Measurements from ENCODE around the gene TTC23L. TPM values are rescaled to one million over a fixed set of nuclear protein-coding genes. Genes with fewer than 3 reads are reported as not detected.

The TTC23L gene
- total RNA-seq, 1 experiment from 2014 or later, result 0.09 TPM

DNA sequence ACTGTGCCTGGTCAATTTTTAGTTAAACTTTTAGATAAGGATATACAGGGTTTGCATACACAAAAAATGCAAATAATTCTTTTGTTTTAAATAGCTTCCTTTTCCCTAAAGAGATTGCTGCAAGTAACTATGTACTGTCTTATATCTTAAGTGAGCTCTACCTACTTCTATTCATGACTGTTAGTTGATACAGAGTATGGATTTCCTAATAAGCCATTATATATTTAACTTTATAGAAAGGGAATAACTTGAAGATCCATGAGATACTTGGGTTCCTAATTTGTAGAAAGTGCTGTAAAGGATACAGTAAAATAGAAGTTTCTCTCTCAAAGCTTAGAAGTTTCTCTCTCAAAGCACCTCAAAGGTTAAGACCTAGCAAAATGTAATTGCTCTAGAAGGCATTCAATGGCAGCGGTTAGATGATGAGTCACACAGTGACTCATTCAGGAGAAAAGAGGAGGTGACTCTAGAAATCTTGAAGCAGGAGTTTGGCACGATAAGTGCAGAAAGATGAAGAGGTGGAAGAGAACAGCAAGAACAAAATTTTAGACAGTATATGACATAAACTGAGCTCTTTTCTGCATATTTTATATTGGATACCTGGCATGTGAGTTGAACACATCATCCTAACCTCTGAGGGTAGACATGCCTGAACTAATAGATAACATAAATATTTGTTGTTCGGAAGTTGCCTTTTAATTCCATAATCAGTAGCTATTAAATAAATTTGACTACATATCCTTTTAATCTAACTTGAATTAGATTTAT is 84.9 kb downstream of the TTC23L start:
- Mint-ChIP-seq H3K36me3 (ENCODE audit: insufficient read depth, unreplicated experiment) (peaks cover 86% of the 10 kb centered on the region), H3K4me3 (ENCODE audit: unreplicated experiment) (peak overlapping the region; percentile 20)
- no peak overlapping the region for H3K4me3 ChIP-seq (ENCODE audit: low read depth, low read length)

GRCh38 chr5:34924462-34924765 is 85.5 kb downstream of the TTC23L start:
- Mint-ChIP-seq H3K9me3 (ENCODE audit: unreplicated experiment) (no peaks in the 10 kb centered on the region), H3K36me3 (ENCODE audit: insufficient read depth, unreplicated experiment) (peaks cover 91% of the 10 kb centered on the region), H3K27ac (ENCODE audit: unreplicated experiment) (peak overlapping the region; percentile 36), H3K4me3 (ENCODE audit: unreplicated experiment) (no peak overlapping the region), H3K27me3 (ENCODE audit: insufficient read depth, unreplicated experiment) (no peaks in the 10 kb centered on the region), H3K4me1 (ENCODE audit: low read depth, unreplicated experiment) (peaks cover 8% of the 10 kb centered on the region)
- Histone ChIP-seq H3K36me3 (ENCODE audit: control insufficient read depth, insufficient read depth, low read length) (no peaks in the 10 kb centered on the region), H3K4me3 (ENCODE audit: low read depth, low read length) (no peak overlapping the region), H3K27me3 (replicated peaks; ENCODE audit: control insufficient read depth, insufficient read depth, low read length) (no peaks in the 10 kb centered on the region), H3K4me1 (peaks cover 19% of the 10 kb centered on the region; the same call in 1 of the 2 replicates), H3K9me3 (no peaks in the 10 kb centered on the region)
- ChIA-PET POLR2A (no interaction called here), CTCF (no interaction called here)
- BruUV-seq (replicated peaks), result no TSS peak
- intact Hi-C loops (cut with micrococcal nuclease; ENCODE audit: unreplicated experiment), result no loop called here
- no peak for TF ChIP-seq CTCF (IDR thresholded peaks at IDR 0.05; ENCODE audit: insufficient read depth in 1 of 2, low read depth in 1 of 2, low read length in 1 of 2, severe bottlenecking in 1 of 2, unreplicated experiment in 1 of 2)
- DNase-seq, result no peak

More for the DNA sequence above, 84.9 kb downstream of the TTC23L start:
- ChIA-PET POLR2A (interaction anchor here (0.6 kb wide), 1 partner anchor 473 kb away, joined by 3 read pairs; no protein-coding TSS in a partner anchor), CTCF (no interaction called here)
- Histone ChIP-seq H3K27me3 (replicated peaks; ENCODE audit: control insufficient read depth, insufficient read depth, low read length) (no peaks in the 10 kb centered on the region), H3K36me3 (ENCODE audit: control insufficient read depth, insufficient read depth, low read length) (no peaks in the 10 kb centered on the region), H3K9me3 (no peaks in the 10 kb centered on the region), H3K4me1 (peaks cover 19% of the 10 kb centered on the region; the same call in 1 of the 2 replicates)
- no TSS peak for BruUV-seq (replicated peaks)
- peak in 1 of 2 experiments; percentile 20 for DNase-seq
- H3K27me3 Mint-ChIP-seq (ENCODE audit: insufficient read depth, unreplicated experiment), result no peaks in the 10 kb centered on the region
- TF ChIP-seq CTCF (IDR thresholded peaks at IDR 0.05; ENCODE audit: insufficient read depth in 1 of 2, low read depth in 1 of 2, low read length in 1 of 2, severe bottlenecking in 1 of 2, unreplicated experiment in 1 of 2), result no peak
- H3K4me1 Mint-ChIP-seq (ENCODE audit: low read depth, unreplicated experiment), result peaks cover 8% of the 10 kb centered on the region
- H3K27ac Mint-ChIP-seq (ENCODE audit: unreplicated experiment), result peak overlapping the region; percentile 36
- no peaks in the 10 kb centered on the region for H3K9me3 Mint-ChIP-seq (ENCODE audit: unreplicated experiment)
- intact Hi-C loops (cut with micrococcal nuclease; ENCODE audit: unreplicated experiment), result no loop called here

- no peak for DNase-seq
- no peak overlapping the region for H3K4me3 Mint-ChIP-seq (ENCODE audit: unreplicated experiment)
- H3K36me3 ChIP-seq (ENCODE audit: control insufficient read depth, insufficient read depth, low read length), result no peaks in the 10 kb centered on the region
- H3K9me3 Mint-ChIP-seq (ENCODE audit: unreplicated experiment), result no peaks in the 10 kb centered on the region
- POLR2A ChIA-PET, result no interaction called here
- no peaks in the 10 kb centered on the region for H3K9me3 ChIP-seq
- TF ChIP-seq CTCF (IDR thresholded peaks at IDR 0.05; ENCODE audit: insufficient read depth in 1 of 2, low read depth in 1 of 2, low read length in 1 of 2, severe bottlenecking in 1 of 2, unreplicated experiment in 1 of 2), result no peak
- H3K27ac Mint-ChIP-seq (ENCODE audit: unreplicated experiment), result no peak overlapping the region
- no peak overlapping the region for H3K4me3 ChIP-seq (ENCODE audit: low read depth, low read length)
- H3K27me3 ChIP-seq (replicated peaks; ENCODE audit: control insufficient read depth, insufficient read depth, low read length), result no peaks in the 10 kb centered on the region
- peaks cover 27% of the 10 kb centered on the region; the same call in 1 of the 2 replicates for H3K4me1 ChIP-seq
- no peaks in the 10 kb centered on the region for H3K27me3 Mint-ChIP-seq (ENCODE audit: insufficient read depth, unreplicated experiment)
- BruUV-seq (replicated peaks), result no TSS peak
- intact Hi-C loops (cut with micrococcal nuclease; ENCODE audit: unreplicated experiment), result no loop called here
- H3K36me3 Mint-ChIP-seq (ENCODE audit: insufficient read depth, unreplicated experiment), result peaks cover 76% of the 10 kb centered on the region
- CTCF ChIA-PET, result no interaction called here
- H3K4me1 Mint-ChIP-seq (ENCODE audit: low read depth, unreplicated experiment), result peaks cover 17% of the 10 kb centered on the region
Observed at GRCh38 chr5:34926318-34926888, 87.4 kb downstream of the TTC23L start.

All from Caco-2 (cell line).